ENCODE data around the gene CD109. TPM values are rescaled to one million over a fixed set of nuclear protein-coding genes. Genes with fewer than 3 reads are reported as not detected.

The CD109 gene
- total RNA-seq, 1 experiment from 2014 or later = 3.2 TPM

DNA sequence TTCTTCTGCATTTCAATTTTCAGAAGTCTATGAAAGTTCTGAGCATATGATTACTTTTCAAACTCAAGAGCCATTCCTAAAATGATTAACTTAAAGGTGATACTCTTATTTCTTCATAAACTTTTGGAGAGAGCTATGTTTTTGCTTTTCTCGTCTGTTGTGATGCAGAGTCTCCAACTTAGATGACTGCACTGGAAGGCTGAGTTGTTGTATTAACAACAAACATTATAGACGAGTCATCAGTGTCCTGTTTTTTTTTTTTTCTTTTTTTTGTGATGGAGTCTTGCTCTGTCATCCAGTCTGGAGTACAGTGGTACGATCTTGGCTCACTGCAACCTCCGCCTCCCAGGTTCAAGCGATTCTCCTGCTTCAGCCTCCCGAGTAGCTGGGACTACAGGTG lies 101.9 kb downstream of the CD109 start:
- no peak overlapping the region for H3K4me2 ChIP-seq (ENCODE audit: insufficient read depth, insufficient read length, low read length)
- no peaks in the 10 kb centered on the region for H3K4me1 ChIP-seq (ENCODE audit: insufficient read depth, low read length)
- no peaks in the 10 kb centered on the region for H3K23me2 ChIP-seq (ENCODE audit: insufficient read length, low read depth, low read length, poor library complexity, severe bottlenecking)
- no peak overlapping the region for H3K4me3 Mint-ChIP-seq
- H2BK15ac ChIP-seq (ENCODE audit: low read depth, low read length) = no peak overlapping the region
- no peaks in the 10 kb centered on the region for H4K20me1 ChIP-seq (ENCODE audit: control insufficient read depth, insufficient read depth, insufficient read length)
- no peak overlapping the region for H3K56ac ChIP-seq (ENCODE audit: insufficient read length, low read depth, low read length)
- DNase-seq = no peak
- H2AK5ac ChIP-seq (ENCODE audit: insufficient read length, low read length) = no peak overlapping the region
- H4K5ac ChIP-seq (ENCODE audit: insufficient read length, low read depth, low read length) = no peak overlapping the region
- H3K36me3 Mint-ChIP-seq (ENCODE audit: insufficient read depth in 1 of 3, low read depth in 3 of 3) = no peaks in the 10 kb centered on the region; a peak in 1 of 7 replicates
- H3K23ac ChIP-seq (ENCODE audit: insufficient read length, low read depth, low read length) = no peak overlapping the region
- H4K8ac ChIP-seq (replicated peaks; ENCODE audit: insufficient read length, low read depth, low read length) = no peak overlapping the region
- H2BK5ac ChIP-seq (ENCODE audit: insufficient read length, low read length) = no peak overlapping the region
- H2BK12ac ChIP-seq (ENCODE audit: insufficient read length, low read depth, low read length) = no peak overlapping the region
- H3K27ac ChIP-seq (ENCODE audit: insufficient read length, low read depth, low read length) = no peak overlapping the region
- H3K4me1 Mint-ChIP-seq = no peaks in the 10 kb centered on the region; a peak in 1 of 4 replicates
- H2BK20ac ChIP-seq (ENCODE audit: low read depth, low read length, poor library complexity, severe bottlenecking) = no peak overlapping the region
- H3K27me3 Mint-ChIP-seq (ENCODE audit: low read depth) = no peaks in the 10 kb centered on the region
- TF ChIP-seq, protein P1, sequence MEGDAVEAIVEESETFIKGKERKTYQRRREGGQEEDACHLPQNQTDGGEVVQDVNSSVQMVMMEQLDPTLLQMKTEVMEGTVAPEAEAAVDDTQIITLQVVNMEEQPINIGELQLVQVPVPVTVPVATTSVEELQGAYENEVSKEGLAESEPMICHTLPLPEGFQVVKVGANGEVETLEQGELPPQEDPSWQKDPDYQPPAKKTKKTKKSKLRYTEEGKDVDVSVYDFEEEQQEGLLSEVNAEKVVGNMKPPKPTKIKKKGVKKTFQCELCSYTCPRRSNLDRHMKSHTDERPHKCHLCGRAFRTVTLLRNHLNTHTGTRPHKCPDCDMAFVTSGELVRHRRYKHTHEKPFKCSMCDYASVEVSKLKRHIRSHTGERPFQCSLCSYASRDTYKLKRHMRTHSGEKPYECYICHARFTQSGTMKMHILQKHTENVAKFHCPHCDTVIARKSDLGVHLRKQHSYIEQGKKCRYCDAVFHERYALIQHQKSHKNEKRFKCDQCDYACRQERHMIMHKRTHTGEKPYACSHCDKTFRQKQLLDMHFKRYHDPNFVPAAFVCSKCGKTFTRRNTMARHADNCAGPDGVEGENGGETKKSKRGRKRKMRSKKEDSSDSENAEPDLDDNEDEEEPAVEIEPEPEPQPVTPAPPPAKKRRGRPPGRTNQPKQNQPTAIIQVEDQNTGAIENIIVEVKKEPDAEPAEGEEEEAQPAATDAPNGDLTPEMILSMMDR (conservative IDR thresholded peaks at IDR 0.05) = no peak
- H2AFZ ChIP-seq (ENCODE audit: low read length) = no peak overlapping the region
- H3K14ac ChIP-seq (ENCODE audit: insufficient read depth, low read length) = no peak overlapping the region
- H2BK120ac ChIP-seq (ENCODE audit: low read depth, low read length, poor library complexity, severe bottlenecking) = no peak overlapping the region
- no peak overlapping the region for H4K91ac ChIP-seq (ENCODE audit: insufficient read length, low read depth, low read length)
- no peaks in the 10 kb centered on the region for H3K9me3 ChIP-seq (ENCODE audit: control insufficient read depth, low read depth, low read length)
- no CpG with 5 or more reads among the region's 6 CpGs for WGBS (ENCODE audit: extremely low coverage, insufficient read length, low lambda C conversion rate)
- no peak overlapping the region for H3K9ac ChIP-seq (ENCODE audit: extremely low read depth, insufficient read length, low read length)
- H3K4ac ChIP-seq (ENCODE audit: low read depth, low read length) = no peak overlapping the region
- H3K79me2 ChIP-seq (ENCODE audit: insufficient read depth, low read length) = no peaks in the 10 kb centered on the region
- no peak overlapping the region for H3K18ac ChIP-seq (ENCODE audit: insufficient read length, low read depth, low read length)
- no peak overlapping the region for H3K27ac Mint-ChIP-seq
- H3K9me3 Mint-ChIP-seq = no peaks in the 10 kb centered on the region
- H3K79me1 ChIP-seq (ENCODE audit: insufficient read depth, low read depth, low read length, poor library complexity, severe bottlenecking) = no peaks in the 10 kb centered on the region
- no peak overlapping the region for H3T11ph ChIP-seq (ENCODE audit: low read length)
- no peaks in the 10 kb centered on the region for H3K27me3 ChIP-seq (ENCODE audit: insufficient read depth, low read length)
